NCI-H1105 (cell line): ENCODE measurements around the gene PSMC3IP.
"Not testable (repeated sequence)": the region's sequence is repeated elsewhere in the genome, so short reads cannot be mapped to it uniquely, and the experiment has no call there.

Source experiments
- DNase-seq: peaks from one replicate; lab custom pipeline; 2025; lab: John Stamatoyannopoulos, UW

PSMC3IP gene

DNA sequence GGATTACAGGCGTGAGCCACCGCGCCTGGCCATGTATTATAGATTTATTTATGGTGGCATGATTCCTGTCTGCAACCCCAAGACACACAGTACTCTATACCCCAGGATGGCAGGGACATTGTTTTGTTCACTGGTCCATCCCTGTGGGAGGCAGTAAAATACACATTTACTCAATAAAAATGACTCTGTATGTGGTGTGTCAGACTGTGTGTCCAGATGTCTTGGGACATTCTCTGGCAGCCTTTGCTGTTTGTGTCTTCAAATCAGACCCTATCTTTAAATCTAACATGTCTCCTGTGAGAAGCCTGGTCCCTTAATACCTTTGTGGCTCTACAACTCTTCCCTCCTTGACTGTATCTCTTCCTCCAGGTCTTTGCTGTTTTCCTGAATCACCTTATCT is 17.3 kb downstream of the PSMC3IP start:
- no peak for DNase-seq

DNA sequence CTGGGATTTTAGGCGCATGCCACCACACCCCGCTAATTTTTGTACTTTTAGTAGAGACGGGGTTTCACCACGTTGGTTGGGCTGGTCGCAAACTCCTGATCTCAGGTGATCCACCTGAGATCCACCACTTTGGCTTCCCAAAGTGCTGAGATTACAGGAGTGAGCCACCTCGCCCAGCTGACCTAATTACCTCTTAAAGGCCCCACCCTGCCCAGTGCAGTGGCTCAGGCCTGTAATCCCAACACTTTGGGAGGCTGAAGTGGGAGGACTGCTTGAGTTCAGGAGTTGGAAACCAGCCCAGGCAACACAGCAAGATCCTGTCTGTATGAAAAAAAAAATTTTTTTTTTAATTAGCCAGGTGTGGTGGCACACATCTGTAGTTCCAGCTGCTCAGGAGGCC is 18.5 kb downstream of the PSMC3IP start:
- DNase-seq: no peak

- DNase-seq: not testable (repeated sequence)
Measured at GRCh38 chr17:42555961-42556617, 21.4 kb downstream of the PSMC3IP start.

DNA sequence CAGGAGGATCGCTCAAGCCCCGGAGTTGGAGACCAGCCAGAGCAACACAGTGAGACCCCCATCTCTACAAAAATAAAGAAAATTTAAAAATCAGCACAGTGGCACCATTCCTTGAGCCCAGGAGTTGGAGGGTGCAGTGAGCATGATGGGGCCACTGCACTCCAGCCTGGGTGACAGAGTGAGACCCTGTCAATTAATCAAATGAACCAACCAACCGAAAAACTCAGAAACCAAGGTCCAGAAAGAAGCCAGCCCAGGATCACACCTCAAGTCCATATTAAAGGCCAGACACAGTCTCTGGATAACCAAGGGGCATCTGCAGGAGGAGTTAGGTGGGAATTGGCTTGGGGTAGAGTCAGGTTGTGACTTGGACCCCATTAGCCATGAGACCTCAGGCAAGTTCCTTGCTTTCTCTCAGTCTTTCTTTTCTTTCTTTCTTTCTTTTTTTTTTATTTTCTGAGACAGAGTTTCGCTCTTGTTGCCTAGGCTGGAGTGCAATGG is 22.4 kb downstream of the PSMC3IP start:
- DNase-seq: no peak

DNA sequence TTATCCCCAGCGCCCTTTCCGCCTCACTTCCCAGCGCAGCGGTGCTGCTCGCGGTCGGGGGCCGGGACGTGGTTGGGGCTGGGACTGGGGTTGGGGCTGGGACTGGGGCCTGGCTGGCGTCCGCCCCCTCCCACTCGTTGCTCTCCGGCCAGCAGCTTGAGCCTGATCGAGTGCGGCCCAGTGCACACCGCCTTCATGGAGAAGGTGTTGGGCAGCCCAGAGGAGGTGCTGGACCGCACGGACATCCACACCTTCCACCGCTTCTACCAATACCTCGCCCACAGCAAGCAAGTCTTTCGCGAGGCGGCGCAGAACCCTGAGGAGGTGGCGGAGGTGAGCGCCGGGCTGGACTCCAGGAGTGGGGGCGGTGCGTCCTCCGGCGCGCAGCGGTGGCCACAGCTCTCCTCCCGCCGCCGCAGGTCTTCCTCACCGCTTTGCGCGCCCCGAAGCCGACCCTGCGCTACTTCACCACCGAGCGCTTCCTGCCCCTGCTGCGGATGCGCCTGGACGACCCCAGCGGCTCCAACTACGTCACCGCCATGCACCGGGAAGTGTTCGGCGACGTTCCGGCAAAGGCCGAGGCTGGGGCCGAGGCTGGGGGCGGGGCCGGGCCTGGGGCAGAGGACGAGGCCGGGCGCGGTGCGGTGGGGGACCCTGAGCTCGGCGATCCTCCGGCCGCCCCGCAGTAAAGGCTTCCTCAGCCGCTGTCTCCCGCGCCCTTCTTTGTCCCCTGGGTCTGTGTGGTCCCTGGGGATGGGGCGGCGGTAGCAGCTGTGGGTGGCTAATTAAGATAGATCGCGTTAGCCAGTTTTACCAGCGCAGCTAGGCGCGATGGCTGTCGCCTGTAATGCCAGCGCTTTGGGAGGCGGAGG is 23.0 kb downstream of the PSMC3IP start:
- DNase-seq: peak; percentile 77

- no peak for DNase-seq
Measured at GRCh38 chr17:42553866-42554249, 23.7 kb downstream of the PSMC3IP start.

DNA sequence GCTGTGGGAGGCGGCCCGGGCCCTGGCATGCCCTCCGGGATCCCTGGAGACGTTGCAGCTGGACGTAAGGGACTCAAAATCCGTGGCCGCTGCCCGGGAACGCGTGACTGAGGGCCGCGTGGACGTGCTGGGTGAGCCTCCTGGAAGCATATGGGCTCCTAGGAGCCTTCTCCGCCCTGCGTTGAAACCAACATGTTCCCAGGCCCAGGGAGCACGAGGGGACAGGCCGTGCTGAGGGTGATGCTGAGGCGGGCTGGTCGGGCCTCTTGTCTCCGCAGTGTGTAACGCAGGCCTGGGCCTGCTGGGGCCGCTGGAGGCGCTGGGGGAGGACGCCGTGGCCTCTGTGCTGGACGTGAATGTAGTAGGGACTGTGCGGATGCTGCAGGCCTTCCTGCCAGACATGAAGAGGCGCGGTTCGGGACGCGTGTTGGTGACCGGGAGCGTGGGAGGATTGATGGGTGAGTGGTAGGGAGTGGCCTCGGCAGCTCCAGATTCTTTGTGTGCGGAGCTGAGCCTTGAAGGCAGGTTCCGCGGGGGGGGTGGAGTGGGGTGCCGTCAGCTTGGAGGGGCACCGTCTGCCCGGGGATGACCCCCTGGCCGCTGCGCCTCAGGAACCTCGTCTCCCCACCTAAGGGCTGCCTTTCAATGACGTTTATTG is 24.2 kb downstream of the PSMC3IP start:
- no peak for DNase-seq

- not testable (repeated sequence) for DNase-seq
Measured at GRCh38 chr17:42552736-42553135, 24.8 kb downstream of the PSMC3IP start, which contains the start of gene HSD17B1. Gene HSD17B1, plus strand, starts transcription at chr17:42552923. Its CDS starts 11 bp downstream, at chr17:42552934.

DNA sequence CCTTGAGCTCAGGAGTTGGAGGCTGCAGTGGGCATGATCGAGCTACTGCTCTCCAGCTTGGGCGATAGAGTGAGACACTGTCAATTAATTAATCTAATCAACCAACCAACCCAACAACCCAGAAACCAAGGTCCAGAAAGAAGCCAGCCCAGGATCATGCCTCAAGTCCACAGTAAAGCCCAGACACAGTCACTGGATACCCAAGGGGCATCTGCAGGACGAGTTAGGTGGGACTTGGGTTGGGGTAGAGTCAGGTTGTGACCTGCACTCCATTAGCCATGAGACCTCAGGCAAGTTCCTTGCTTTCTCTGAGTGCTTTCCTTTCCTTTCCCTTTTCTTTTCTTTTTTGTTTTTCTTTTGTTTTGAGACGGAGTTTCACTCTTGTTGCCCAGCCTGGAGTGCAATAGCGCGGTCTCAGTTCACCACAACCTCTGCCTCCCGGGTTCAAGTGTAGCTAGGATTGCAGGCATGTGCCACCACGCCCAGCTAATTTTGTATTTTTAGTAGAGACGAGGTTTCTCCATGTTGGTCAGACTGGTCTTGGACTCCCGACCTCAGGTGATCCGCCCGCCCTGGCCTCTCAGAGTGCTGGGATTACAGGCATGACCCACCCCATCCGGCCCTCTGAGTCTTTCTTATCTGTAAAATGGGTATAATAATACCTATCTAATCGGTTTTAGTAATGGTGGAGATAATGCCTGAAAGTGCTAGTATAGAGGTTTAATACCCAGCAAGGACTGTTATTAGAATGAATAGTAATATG is 28.4 kb downstream of the PSMC3IP start:
- no peak for DNase-seq

GRCh38 chr17:42548070-42548837 is 29.3 kb downstream of the PSMC3IP start:
- DNase-seq: peak; percentile 82

DNA sequence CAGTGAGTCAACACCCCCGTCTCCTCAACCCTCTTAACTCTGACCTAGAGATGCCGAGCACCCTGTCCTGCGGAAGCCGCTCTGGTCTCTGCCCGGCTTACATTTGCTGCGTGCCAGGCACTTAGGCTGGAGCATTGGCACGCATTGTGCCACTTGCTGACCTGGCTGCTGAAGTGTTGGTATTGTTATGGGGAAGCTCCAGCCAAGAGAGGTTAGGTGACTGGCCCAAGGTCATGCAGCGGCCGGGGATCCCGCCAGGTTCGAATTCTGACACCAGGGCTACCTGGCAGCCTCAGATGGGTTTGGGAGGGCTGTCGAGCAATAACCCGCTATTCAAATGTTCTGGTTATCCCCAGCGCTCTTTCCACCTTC is 29.8 kb downstream of the PSMC3IP start:
- no peak for DNase-seq

DNA sequence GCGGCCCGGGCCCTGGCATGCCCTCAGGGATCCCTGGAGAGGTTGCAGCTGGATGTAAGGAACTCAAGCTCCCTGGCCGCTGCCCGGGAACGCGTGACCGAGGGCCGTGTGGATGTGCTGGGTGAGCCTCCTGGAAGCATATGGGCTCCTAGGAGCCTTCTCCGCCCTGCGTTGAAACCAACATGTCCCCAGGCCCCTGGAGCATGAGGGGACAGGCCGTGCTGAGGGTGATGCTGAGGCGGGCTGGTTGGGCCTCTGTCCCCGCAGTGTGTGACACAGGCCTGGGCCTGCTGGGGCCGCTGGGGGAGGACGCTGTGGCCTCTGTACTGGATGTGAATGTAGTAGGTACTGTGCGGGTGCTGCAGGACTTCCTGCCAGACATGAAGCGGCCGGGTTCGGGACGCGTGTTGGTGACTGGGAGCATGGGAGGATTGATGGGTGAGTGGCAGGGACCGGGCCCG is 30.5 kb downstream of the PSMC3IP start:
- no peak for DNase-seq

DNA sequence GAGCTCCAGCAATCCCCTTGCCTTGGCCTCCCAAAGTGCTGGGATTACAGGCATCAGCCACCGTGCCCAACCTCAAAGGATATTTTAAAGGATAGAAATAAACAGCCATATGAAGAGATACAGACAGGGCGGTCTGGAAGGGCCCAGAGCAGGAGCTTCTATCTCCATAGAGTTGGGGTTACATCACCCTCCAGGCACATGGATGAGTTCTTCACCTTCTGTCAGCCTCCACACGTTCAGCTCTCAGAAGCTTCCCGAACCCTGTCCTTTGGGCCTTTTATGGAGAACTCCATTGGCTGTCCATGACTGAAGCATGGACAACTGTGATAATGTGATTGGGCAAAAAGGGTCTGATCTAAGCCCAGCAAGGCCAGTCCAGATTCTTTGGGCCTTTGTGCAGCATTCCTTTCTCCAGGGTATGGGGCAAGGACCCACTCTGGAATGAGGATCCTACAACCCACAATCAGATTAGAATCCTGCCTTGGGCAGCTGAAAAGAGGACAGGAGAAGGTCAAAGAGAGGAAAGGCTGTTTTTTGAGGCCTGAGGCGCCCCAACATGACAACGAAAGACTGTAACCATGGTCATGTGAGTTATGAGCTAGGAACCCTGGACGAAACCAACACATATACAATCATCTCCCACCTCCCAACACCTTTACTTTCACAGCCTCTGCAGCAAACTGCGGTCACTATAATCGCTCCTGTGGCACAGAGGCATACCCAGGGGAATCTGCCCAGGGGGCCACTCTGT is 31.6 kb downstream of the PSMC3IP start:
- not testable (repeated sequence) for DNase-seq

GRCh38 chr17:42544874-42545283 is 32.6 kb downstream of the PSMC3IP start:
- no peak for DNase-seq

GRCh38 chr17:42543190-42544079 is 34.1 kb downstream of the PSMC3IP start:
- no peak for DNase-seq

- no peak for DNase-seq
Measured at GRCh38 chr17:42541041-42541833, 36.3 kb downstream of the PSMC3IP start.

DNA sequence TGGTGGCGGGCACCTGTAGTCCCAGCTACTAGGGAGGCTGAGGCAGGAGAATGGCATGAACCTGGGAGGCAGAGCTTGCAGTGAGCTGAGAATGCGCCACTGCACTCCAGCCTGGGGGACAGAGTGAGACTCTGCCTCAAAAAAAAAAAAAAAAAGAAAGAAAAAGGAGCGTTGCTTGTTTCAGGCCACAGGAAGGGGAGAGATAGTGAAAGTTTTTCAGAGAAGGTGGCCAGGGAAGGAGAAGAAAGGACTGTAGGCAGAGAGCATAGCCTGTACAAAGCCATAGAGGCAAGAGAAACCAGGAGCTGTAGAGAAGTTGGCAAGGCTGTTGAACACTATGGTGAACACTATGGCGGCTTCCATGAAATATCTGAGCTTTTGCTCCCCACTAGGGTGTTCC is 37.0 kb downstream of the PSMC3IP start:
- not testable (repeated sequence) for DNase-seq

DNA sequence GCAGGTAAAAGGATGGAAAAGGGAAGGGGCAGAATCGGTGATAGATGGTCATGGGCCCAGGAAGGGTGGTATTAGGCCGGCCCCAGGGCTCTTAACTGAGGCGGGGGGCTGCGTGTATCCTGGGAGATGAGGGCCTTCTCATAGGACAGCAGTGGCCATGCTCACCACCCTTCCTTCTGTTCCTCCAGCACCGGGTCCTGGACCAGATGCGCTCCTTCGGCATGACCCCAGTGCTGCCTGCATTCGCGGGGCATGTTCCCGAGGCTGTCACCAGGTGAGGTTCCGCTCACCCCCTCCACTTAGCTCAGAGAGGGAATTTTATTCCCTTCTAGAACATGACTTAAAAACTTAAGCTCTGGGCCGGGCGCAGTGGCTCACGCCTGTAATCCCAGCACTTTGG is 39.0 kb downstream of the PSMC3IP start:
- no peak for DNase-seq
